Measurements from ENCODE around the gene KCNH6. TPM values are rescaled to one million over a fixed set of nuclear protein-coding genes. Genes with fewer than 3 reads are reported as not detected.
A peak's percentile ranks its signal among the peaks of the same experiment; 100 is the strongest.

Gene KCNH6
- total RNA-seq, 6 donors from 2014 or later = 0.22 to 4.2 (median 0.31) TPM; not detected in 2

DNA sequence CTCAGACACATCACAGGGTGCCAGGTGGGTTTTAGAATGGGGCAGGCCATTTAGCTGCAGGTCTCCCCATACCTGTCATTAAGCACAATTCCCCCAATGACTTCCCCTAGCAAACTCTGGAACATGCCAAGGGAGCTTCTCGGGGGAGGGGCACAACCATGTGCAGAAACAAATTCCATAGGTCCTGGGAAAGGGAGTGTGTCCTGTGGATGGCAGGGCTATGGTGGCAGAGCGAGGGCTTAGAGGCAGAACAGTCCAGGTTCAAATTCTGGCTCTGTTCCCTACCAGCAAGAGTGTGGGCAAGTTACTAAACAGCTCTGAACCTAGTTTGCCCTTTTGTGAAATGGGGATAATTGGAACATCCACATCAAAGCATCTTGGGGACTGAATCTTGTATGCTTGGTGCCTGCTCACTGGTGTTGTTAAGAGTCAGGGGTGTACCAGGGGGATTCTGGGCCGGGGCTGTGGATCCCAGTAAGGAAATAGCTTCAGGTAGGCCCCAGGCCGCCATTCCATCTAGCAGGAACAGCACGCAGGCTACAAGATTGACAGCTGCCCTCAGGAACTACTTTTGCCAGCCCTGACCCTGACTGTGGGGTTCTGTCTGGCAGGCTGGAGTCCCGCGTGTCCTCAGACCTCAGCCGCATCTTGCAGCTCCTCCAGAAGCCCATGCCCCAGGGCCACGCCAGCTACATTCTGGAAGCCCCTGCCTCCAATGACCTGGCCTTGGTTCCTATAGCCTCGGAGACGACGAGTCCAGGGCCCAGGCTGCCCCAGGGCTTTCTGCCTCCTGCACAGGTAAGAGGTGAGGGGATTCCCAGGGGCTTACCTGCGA lies 21.5 kb downstream of the KCNH6 start:
- no peaks in the 10 kb centered on the region for H3K36me3 ChIP-seq
- ATAC-seq (ENCODE audit: low FRiP score in 2 of 2) = no peak

DNA sequence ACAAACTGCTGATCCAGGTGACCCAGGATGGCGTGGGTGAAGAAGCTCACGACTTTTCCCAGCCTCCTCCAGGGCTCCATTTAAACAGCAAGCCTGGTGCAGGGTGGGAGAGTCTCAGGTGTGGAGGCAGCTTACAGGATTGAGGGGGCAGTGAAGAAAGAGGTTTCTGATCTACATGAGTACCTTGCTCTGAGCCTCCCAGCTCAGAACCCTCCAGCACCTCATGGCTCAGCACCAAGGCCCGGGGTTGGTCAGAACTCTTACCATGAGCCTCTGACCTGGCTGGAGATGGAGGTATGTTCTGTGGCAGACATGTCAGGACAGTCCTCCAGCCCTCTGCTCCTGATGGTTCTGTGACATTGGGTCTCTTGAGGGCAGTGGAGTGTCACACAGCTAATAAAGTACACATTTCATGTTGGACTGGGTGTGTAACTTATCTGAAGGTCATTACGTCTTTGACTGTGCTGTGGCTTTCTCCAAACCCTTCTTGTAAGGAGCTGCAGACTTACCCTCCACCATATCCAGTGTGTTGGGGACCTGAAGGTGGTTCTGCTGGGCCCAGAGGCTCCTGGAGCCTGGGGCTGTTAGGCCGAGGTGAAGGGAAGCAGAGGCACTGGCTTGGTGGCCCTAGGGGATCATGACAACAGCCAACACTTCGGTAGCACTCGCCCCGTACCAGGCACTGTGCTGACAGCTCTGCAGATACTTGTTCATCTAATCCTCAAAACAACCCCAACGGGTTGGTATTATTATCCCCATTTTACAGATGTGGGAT lies 23.3 kb downstream of the KCNH6 start:
- DNase-seq (peak in 1 of 2 donors; percentile 8), ATAC-seq (ENCODE audit: low FRiP score in 2 of 2) (no peak)
- Histone ChIP-seq H3K4me3 (no peak overlapping the region), H3K27me3 (no peaks in the 10 kb centered on the region), H3K36me3 (no peaks in the 10 kb centered on the region), H3K9me3 (no peaks in the 10 kb centered on the region), H3K27ac (no peak overlapping the region), H3K4me1 (peaks cover 6 to 15% (median 10%) of the 10 kb centered on the region in 4 donors)
- TF ChIP-seq POLR2AphosphoS5 (IDR thresholded peaks at IDR 0.05) (no peak), POLR2A (IDR thresholded peaks at IDR 0.05) (no peak), EP300 (IDR thresholded peaks at IDR 0.05) (no peak)
- TF ChIP-seq, protein P1, sequence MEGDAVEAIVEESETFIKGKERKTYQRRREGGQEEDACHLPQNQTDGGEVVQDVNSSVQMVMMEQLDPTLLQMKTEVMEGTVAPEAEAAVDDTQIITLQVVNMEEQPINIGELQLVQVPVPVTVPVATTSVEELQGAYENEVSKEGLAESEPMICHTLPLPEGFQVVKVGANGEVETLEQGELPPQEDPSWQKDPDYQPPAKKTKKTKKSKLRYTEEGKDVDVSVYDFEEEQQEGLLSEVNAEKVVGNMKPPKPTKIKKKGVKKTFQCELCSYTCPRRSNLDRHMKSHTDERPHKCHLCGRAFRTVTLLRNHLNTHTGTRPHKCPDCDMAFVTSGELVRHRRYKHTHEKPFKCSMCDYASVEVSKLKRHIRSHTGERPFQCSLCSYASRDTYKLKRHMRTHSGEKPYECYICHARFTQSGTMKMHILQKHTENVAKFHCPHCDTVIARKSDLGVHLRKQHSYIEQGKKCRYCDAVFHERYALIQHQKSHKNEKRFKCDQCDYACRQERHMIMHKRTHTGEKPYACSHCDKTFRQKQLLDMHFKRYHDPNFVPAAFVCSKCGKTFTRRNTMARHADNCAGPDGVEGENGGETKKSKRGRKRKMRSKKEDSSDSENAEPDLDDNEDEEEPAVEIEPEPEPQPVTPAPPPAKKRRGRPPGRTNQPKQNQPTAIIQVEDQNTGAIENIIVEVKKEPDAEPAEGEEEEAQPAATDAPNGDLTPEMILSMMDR (IDR thresholded peaks at IDR 0.05) = no peak
- WGBS, 2 donors = 91 to 92% methylated on average over 5 to 9 of the region's 9 CpGs

More for the DNA sequence above, 21.5 kb downstream of the KCNH6 start:
- Histone ChIP-seq H3K27me3 (no peaks in the 10 kb centered on the region), H3K9me3 (no peaks in the 10 kb centered on the region), H3K4me1 (peaks cover 6 to 8% (median 6%) of the 10 kb centered on the region in 4 donors), H3K27ac (no peak overlapping the region), H3K4me3 (no peak overlapping the region)
- DNase-seq = peak; percentile 13 to 50
- TF ChIP-seq POLR2AphosphoS5 (IDR thresholded peaks at IDR 0.05) = no peak
- no peak for TF ChIP-seq POLR2A (IDR thresholded peaks at IDR 0.05)
- TF ChIP-seq EP300 (IDR thresholded peaks at IDR 0.05) = no peak
- TF ChIP-seq, protein P1 (IDR thresholded peaks at IDR 0.05) = no peak
- 86 to 93% methylated on average over 7 to 13 of the region's 13 CpGs for WGBS, 2 donors

DNA sequence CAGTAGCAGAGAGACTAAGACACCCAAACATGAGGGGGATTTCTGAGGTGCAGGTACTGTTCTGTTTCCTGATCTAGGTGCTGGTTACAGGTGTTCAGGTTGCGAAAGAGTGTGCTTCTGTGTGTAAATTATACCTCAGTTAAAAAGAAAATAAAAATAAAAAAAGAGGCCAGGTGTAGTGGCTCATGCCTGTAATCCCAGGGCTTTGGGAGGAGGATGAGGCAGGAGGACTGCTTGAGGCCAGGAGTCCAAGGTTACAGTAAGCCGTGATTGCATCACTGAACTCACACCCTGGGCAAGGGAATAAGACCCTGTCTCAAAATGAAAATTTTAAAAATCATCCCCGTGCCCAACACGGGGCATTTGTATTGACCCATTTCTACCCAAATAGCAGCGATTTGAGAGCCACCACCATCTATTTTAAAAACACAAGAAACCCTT lies 23.9 kb downstream of the KCNH6 start:
- Histone ChIP-seq H3K9me3 (no peaks in the 10 kb centered on the region), H3K4me3 (no peak overlapping the region), H3K4me1 (peaks cover 6 to 21% (median 14%) of the 10 kb centered on the region in 4 donors), H3K27ac (no peak overlapping the region), H3K36me3 (no peaks in the 10 kb centered on the region), H3K27me3 (no peaks in the 10 kb centered on the region)
- TF ChIP-seq EP300 (IDR thresholded peaks at IDR 0.05) (no peak), POLR2AphosphoS5 (IDR thresholded peaks at IDR 0.05) (no peak), POLR2A (IDR thresholded peaks at IDR 0.05) (no peak)
- TF ChIP-seq, protein P1 (IDR thresholded peaks at IDR 0.05) = no peak
- ATAC-seq (ENCODE audit: low FRiP score in 2 of 2) (no peak), DNase-seq (no peak)
- 74 to 77% methylated on average over 5 of the region's 5 CpGs for WGBS, 2 donors

DNA sequence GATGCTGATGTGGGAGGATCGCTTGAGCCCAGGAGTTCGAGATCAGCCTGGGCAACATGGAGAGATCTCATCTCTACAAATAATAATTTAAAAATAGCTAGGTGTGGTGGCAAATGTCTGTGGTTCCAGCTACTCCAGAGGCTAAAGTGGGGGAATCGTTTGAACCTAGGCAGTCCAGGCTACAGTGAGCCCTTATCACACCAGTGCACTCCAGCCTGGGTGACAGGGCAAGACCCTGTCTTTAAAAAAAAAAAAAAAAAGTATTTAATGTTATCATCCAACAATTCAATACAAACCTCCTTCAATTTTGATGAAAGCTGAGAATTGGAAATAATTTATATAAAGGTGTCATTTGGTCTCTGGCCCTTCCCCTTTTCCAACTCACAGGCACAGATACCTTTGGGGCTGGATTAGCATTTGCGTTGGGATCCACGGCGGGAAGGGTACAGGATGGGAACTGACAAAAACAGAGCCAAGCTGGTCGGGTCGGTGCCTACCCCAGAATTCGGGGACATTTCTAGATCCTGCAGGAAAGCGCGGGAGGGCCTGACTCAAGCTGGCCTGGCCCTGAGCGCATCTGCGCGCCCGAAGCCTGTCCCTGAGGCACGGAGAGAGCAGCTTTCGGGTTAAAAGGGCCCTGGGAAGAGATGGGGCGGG lies 26.3 kb downstream of the KCNH6 start:
- Histone ChIP-seq H3K4me3 (peak overlapping the region; percentile 19 to 85 (median 70)), H3K4me1 (peaks cover 24 to 44% (median 35%) of the 10 kb centered on the region in 4 donors), H3K9me3 (no peaks in the 10 kb centered on the region), H3K36me3 (no peaks in the 10 kb centered on the region), H3K27ac (peak overlapping the region; percentile 78 to 91 (median 84)), H3K27me3 (no peaks in the 10 kb centered on the region)
- peak in 1 of 2 donors; percentile 48 for ATAC-seq (ENCODE audit: low FRiP score in 2 of 2)
- WGBS, 2 donors = 18 to 32% methylated on average over 11 to 17 of the region's 18 CpGs
- no peak for DNase-seq
- TF ChIP-seq POLR2AphosphoS5 (IDR thresholded peaks at IDR 0.05) (no peak), EP300 (IDR thresholded peaks at IDR 0.05) (no peak), POLR2A (IDR thresholded peaks at IDR 0.05) (no peak)
- TF ChIP-seq, protein P1 (IDR thresholded peaks at IDR 0.05) = no peak
